K562 treated with DMSO at 1 percent for 12 hours (cell line): ENCODE data around the gene IFNA14. TPM values are rescaled to one million over a fixed set of nuclear protein-coding genes. Genes with fewer than 3 reads are reported as not detected.

ENCODE experiments used
- total RNA-seq: library from RNA; unstranded; fragments of 300-600 nt; gene quantifications from 2 replicates; pipeline ENCODE4 v1.2.3, GENCODE V29; 2022; ENCODE audit not compliant: insufficient read depth

IFNA14 gene
- total RNA-seq, result not detected in 2 replicates

DNA sequence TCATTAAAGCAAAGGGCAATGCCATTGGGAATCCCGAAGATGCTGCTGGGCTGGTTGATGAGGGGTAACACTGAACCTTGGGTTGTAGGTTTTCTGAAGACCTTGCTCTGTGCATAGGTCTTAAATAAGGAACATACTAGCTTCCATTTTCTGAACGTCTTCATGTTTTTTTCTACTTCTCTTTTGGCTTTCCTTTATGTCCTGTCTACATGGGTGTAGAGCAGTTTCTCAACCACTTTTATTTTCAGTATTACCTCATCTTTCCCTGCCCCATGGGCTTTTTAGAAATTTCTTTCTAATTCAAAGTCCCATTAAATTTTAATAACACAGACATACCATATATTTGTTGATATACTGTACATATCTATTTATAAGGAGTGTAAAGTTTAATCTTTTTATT, at the start of gene IFNA14:
IFNA14 (minus strand) TSS at position 95 of the 400 bp plus-strand sequence; CDS start at position 25, 70 bp downstream.

GRCh38 chr9:21228122-21228521, 11.7 kb downstream of the IFNA14 start, which contains the start of gene IFNA17:
Gene IFNA17 (minus strand): TSS chr9:21228222. CDS start chr9:21228173, 49 bp downstream.

GRCh38 chr9:21217211-21217610, 22.6 kb downstream of the IFNA14 start, which contains the start of gene IFNA16:
Gene IFNA16 (minus strand): TSS chr9:21217311. CDS start chr9:21217305, 6 bp downstream.

DNA sequence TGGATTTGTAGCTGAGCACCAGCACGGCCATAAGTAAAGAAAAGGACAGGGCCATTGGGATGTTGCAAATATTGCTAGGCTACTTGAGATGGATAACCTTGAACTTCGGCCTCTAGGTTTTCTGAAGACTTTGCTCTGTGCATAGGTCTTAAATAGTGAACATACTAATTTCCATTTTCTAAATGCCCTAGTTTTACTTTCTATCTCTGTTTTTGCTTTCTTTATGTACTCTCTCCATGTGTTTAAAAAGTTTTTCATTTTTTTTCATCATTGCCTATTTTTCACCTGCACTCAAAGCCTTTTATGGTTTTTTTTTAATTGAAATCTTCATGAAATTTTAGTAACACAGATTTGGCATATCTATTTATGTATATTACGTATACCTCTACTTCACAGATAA, 32.8 kb downstream of the IFNA14 start, which contains the start of gene IFNA10:
IFNA10 (minus strand) TSS at position 101 of the 400 bp plus-strand sequence; CDS start at position 55, 46 bp downstream.

DNA sequence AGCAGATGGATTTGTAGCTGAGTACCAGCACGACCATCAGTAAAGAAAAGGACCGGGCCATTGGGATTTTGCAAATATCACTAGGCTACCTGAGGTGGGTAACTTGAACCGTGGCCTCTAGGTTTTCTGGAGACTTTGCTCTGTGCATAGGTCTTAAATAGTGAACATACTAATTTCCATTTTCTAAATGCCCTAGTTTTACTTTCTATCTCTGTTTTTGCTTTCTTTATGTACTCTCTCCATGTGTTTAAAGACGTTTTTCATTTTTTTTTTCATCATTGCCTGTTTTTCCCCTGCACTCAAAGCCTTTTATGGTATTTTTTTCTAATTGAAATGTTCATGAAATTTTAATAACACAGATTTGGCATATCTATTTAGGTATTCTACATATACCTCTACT, 37.7 kb downstream of the IFNA14 start, which contains the start of gene IFNA7:
IFNA7 (minus strand) TSS at position 101 of the 400 bp plus-strand sequence; CDS start at position 61, 40 bp downstream.

Other genes with a start within 250 kb of the IFNA14 start
- gene HACD4, start 208.4 kb downstream of the IFNA14 start, total RNA-seq, result not detected in 2 replicates
- gene IFNB1, start 162.1 kb downstream of the IFNA14 start, total RNA-seq, result not detected in 2 replicates
- gene IFNW1, start 98.2 kb downstream of the IFNA14 start, total RNA-seq, result not detected in 2 replicates
- not detected in 2 replicates for gene IFNA21, start 73.3 kb downstream of the IFNA14 start, total RNA-seq
- gene IFNA4, start 52.4 kb downstream of the IFNA14 start, total RNA-seq, result not detected in 2 replicates
- gene IFNA7, start 37.8 kb downstream of the IFNA14 start, total RNA-seq, result not detected in 2 replicates
- not detected in 2 replicates for gene IFNA10, start 32.9 kb downstream of the IFNA14 start, total RNA-seq
- gene IFNA16, start 22.7 kb downstream of the IFNA14 start, total RNA-seq, result not detected in 2 replicates
- not detected in 2 replicates for gene IFNA17, start 11.8 kb downstream of the IFNA14 start, total RNA-seq
- gene IFNA5, start 65.3 kb upstream of the IFNA14 start, total RNA-seq, result not detected in 2 replicates
- gene KLHL9, start 95.4 kb upstream of the IFNA14 start, total RNA-seq, result not detected in 2 replicates
- gene IFNA6, start 110.9 kb upstream of the IFNA14 start, total RNA-seq, result not detected in 2 replicates
- not detected in 2 replicates for gene IFNA13, start 128.1 kb upstream of the IFNA14 start, total RNA-seq
- gene IFNA2, start 145.4 kb upstream of the IFNA14 start, total RNA-seq, result not detected in 2 replicates
- gene IFNA8, start 169.1 kb upstream of the IFNA14 start, total RNA-seq, result not detected in 2 replicates
- not detected in 2 replicates for gene IFNA1, start 200.4 kb upstream of the IFNA14 start, total RNA-seq
- not detected in 2 replicates for gene IFNE, start 242.3 kb upstream of the IFNA14 start, total RNA-seq